Stimulated activated CD4-positive, alpha-beta T cell treated with anti-CD3 and anti-CD28 coated beads, Interleukin-15, amount 100 ng/mL, for 1 hour (primary cell): Measurements from ENCODE around the gene C2CD4C.
"Not testable (repeated sequence)": the region's sequence is repeated elsewhere in the genome, so short reads cannot be mapped to it uniquely, and the experiment has no call there.

Experiments
- DNase-seq, 2 donors: peaks; one replicate each; pipeline ENCODE4 v3.0.0-alpha.2; 2020; ENCODE audit warnings: low read depth in 1 of 2, low spot score in 1 of 2

The C2CD4C gene

GRCh38 chr19:368630-369024 is 40.3 kb downstream of the C2CD4C start:
- no peak for DNase-seq

GRCh38 chr19:367963-368629 is 40.9 kb downstream of the C2CD4C start:
- DNase-seq, result no peak

- no peak for DNase-seq
Measured at GRCh38 chr19:367561-367960, 41.4 kb downstream of the C2CD4C start.

GRCh38 chr19:366951-367350 is 42.0 kb downstream of the C2CD4C start:
- DNase-seq, result no peak

GRCh38 chr19:366205-366783 is 42.7 kb downstream of the C2CD4C start:
- DNase-seq, result no peak

GRCh38 chr19:364496-365287 is 44.3 kb downstream of the C2CD4C start:
- DNase-seq, result no peak

- DNase-seq, result no peak
Measured at GRCh38 chr19:362683-363082, 46.3 kb downstream of the C2CD4C start.

- no peak for DNase-seq
Measured at GRCh38 chr19:362154-362553, 46.8 kb downstream of the C2CD4C start.

- DNase-seq, result no peak
Measured at GRCh38 chr19:359653-359925, 49.4 kb downstream of the C2CD4C start.

- not testable (repeated sequence) for DNase-seq
Measured at GRCh38 chr19:355536-355935, 53.4 kb downstream of the C2CD4C start.
